Measurements from ENCODE around the gene RPL6. TPM values are rescaled to one million over a fixed set of nuclear protein-coding genes. Genes with fewer than 3 reads are reported as not detected.
A peak's percentile ranks its signal among the peaks of the same experiment; 100 is the strongest.

Gene RPL6
- total and polyA plus RNA-seq, 9 of the 15 experiments (the other 6 are each of a cell fraction or from before 2014, with no cell fraction given) = 1,519 to 3,103 (median 2,396) TPM

- TF ChIP-seq ERF (CRISPR knock-in tag; IDR thresholded peaks at IDR 0.05) (0 out of 2 replicates have a peak, but pooled peaks have one; percentile 41), PPARD (CRISPR knock-in tag; IDR thresholded peaks at IDR 0.05) (no peak), ZNF551 (CRISPR knock-in tag; IDR thresholded peaks at IDR 0.05) (no peak), ARID2 (IDR thresholded peaks at IDR 0.05) (no peak), CREBBP (IDR thresholded peaks at IDR 0.05; ENCODE audit: low read depth, low read length) (no peak), NFE2 (IDR thresholded peaks at IDR 0.05; ENCODE audit: low read depth) (no peak), KAT7 (CRISPR knock-in tag; IDR thresholded peaks at IDR 0.05; ENCODE audit: borderline replicate concordance) (0 out of 2 replicates have a peak, but pooled peaks have one; percentile 21), KAT2B (IDR thresholded peaks at IDR 0.05; ENCODE audit: low read depth, low read length) (no peak), USF2 (CRISPR knock-in tag; IDR thresholded peaks at IDR 0.05) (no peak), PTTG1 (tag; IDR thresholded peaks at IDR 0.05; ENCODE audit: low read depth) (no peak), MCM2 (IDR thresholded peaks at IDR 0.05; ENCODE audit: low read depth) (no peak), L3MBTL2 (IDR thresholded peaks at IDR 0.05) (peak; percentile 39; the same call in 1 of the 2 replicates), ZKSCAN8 (CRISPR knock-in tag; IDR thresholded peaks at IDR 0.05) (no peak), NKRF (IDR thresholded peaks at IDR 0.05; ENCODE audit: borderline replicate concordance) (peak; percentile 28; the same call in 1 of the 2 replicates), ZNF589 (CRISPR knock-in tag; IDR thresholded peaks at IDR 0.05; ENCODE audit: low read depth) (no peak), MCM7 (IDR thresholded peaks at IDR 0.05) (no peak), CCNT2 (IDR thresholded peaks at IDR 0.05; ENCODE audit: borderline replicate concordance, extremely low read depth, insufficient read length, low read depth, low read length) (peak; percentile 89), FOXA1 (IDR thresholded peaks at IDR 0.05; ENCODE audit: borderline replicate concordance) (no peak), ARHGAP35 (IDR thresholded peaks at IDR 0.05; ENCODE audit: partially characterized antibody) (no peak), FOXA3 (CRISPR knock-in tag; conservative IDR thresholded peaks at IDR 0.05 in 1 of 2, IDR thresholded peaks at IDR 0.05 in 1 of 2) (peak in 1 of 2 experiments; percentile 52; a peak in 1 of 4 replicates)
- TF ChIP-seq, protein P1, sequence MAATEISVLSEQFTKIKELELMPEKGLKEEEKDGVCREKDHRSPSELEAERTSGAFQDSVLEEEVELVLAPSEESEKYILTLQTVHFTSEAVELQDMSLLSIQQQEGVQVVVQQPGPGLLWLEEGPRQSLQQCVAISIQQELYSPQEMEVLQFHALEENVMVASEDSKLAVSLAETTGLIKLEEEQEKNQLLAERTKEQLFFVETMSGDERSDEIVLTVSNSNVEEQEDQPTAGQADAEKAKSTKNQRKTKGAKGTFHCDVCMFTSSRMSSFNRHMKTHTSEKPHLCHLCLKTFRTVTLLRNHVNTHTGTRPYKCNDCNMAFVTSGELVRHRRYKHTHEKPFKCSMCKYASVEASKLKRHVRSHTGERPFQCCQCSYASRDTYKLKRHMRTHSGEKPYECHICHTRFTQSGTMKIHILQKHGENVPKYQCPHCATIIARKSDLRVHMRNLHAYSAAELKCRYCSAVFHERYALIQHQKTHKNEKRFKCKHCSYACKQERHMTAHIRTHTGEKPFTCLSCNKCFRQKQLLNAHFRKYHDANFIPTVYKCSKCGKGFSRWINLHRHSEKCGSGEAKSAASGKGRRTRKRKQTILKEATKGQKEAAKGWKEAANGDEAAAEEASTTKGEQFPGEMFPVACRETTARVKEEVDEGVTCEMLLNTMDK (IDR thresholded peaks at IDR 0.05; ENCODE audit: borderline replicate concordance, insufficient read depth, low read depth, low read length, poor library complexity, severe bottlenecking) = no peak
Observed at GRCh38 chr12:112381883-112382796, 27.3 kb downstream of the RPL6 start, which contains the start of gene HECTD4 (continued).

Data from K562 (cell line).